Smooth muscle cell of the brain vasculature (primary cell): ENCODE data around the gene SIGLEC7.

Experiments
- DNase-seq: peaks from one replicate; pipeline ENCODE4 v3.0.0-alpha.2; 2012; ENCODE audit warnings: low read depth, low spot score

The SIGLEC7 gene

DNA sequence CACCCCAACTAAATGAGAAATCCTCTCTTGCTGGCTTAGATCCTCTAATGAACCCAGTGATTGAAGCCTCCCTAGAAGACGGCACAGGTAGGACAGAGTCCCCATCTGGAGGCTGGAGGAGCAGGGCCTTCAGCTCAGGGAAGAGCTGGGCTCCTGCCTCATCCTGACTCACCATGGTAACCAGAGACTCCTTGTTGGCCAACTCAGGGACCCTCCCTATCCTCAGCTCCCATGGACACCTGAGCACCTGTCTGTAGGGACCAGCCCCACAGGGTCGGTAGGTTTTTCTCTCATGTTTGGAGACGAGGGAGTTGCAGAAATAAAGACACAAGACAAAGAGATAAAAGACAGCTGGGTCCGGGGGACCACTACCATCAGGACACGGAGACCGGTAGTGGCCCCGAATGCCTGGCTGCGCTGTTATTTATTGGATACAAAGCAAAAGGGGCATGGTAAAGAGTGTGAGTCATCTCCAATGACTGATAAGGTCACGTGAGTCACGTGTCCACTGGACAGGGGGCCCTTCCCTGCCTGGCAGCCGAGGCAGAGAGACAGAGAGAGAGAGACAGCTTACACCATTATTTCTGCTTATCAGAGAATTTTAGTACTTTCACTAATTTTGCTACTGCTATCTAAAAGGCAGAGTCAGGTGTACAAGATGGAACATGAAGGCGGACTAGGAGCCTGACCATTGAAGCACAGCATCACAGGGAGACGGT lies 26.6 kb downstream of the SIGLEC7 start:
- DNase-seq, result no peak

DNA sequence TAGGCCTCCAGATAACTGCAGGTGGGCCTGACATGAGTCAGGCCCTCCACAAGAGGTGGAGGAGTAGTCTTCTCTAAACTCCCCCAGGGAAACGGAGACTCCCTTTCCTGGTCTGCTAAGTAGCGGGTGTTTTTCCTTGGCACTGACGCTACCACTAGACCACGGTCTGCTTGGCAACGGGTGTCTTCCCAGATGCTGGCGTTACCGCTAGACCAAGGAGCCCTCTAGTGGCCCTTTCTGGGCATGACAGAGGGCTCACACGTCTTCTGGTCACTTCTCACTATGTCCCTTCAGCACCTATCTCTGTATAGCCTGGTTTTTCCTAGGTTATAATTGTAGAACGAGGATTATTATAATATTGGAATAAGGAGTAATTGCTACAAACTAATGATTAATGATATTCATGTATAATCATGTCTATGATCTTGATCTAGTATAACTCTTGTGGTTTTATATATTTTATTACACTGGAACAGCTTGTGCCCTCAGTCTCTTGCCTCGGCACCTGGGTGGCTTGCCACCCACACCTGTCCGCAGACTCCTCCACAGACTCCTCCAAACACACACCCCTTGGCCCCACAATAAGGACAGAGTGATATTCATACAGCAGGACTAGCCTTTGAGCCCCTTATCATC lies 27.3 kb downstream of the SIGLEC7 start:
- peak; percentile 20 for DNase-seq

DNA sequence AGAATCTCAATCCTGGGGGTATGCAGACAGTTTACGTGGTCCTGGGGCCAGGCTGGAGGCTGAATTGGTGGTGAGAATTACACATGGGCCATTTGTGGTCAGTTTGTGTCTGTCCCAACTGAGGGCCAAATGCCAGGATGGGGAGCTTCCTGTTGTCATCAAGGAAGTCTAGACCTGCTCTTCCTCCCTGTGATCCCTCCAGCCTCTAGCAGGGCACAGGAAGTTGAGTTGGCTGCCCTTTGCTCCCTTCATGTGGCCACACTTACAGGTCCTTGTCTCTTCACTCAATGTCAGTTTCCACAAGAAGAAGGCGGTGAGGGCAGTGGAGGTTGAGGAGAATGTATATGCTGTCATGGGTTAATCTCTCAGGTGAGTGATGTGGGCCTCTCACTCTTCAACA lies 30.1 kb downstream of the SIGLEC7 start:
- no peak for DNase-seq

DNA sequence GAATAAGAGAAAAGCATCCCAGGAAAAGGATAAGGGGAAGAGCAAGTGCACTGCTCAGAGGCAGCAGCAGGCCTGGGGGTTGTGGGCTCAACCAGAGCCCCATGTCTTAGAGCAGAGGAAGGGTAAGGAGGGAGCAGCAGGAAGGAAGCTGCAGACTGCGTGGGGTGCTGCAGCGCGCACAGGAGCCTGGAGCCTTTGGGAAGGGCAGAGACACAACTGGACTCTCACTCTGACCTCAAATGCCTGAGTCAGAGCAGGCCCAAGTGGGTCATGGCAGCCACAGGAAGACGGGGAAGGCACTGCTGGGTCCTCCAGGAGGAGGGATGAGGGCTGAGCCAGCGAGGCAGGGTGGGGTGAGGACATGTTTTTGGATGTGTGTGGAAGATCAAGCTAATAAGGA lies 31.6 kb downstream of the SIGLEC7 start:
- DNase-seq, result no peak

DNA sequence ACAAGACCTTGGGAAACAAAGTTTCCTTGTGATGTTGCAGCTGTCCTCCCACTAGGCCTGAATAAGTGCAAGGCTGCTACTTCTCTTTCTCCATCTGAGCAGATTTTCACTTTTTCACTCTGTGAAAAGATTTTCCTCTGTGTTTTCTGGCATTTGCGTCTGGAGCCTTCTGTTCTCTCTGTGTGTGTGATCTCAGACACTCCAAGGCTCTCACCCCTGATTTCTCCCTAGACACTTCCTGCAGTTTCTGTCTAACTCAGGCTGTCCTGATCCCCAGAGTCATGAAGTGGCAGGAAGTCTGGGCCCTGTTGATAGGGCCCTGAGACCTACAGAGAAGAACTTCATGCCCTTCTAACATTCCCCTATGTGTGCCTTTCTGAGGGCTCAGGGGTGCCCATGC lies 37.2 kb downstream of the SIGLEC7 start:
- DNase-seq, result no peak

DNA sequence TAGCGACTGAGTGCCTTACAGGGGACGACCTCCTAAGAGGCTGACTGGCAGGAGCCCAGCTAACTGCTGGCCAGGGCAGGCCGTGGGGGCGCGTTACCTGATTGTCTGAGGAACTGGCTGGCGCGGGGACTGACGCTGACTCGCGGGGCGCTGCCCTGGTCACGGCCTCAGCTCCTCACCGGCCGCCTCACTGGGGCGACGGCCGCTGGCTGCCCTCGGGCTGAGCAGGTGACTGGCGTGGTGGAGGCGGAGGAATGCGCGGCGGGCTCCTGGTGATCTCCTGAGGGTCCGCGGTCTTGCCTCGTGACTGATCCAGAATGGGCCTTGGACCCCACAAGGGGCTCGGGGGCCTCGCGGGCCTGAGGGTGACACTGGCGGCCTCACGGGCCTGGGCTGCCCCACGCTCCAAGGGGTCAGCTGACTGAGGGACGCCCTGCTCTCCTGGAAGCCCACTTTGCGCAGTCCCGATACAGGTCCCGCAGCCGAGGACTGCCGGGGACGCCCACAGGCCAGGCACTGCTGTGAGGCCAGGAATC lies 39.3 kb downstream of the SIGLEC7 start:
- DNase-seq, result no peak

DNA sequence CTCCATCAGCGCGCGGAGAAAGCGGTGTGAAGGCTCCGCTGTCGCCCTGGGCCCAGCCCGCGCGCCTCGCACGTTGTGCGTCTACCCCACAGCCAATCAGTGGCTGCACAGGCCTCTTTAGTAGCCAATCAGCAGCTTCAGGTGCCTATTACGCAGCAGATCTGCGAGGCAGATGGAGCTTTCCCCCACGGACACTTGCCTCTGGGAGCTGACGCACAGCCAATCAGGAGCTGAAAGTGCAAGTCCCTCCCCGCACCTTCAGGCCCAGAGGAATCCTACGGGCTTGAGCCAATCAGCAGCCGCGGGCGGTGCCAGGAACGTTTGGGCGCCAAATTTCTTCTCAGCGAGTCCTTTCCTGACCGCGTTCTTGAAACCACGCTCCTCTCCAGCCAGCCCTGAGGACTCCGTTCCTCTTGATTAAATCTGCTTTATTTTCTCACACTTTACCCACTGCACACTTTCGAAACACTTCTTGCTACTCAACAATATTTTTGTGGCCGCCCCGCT lies 39.9 kb downstream of the SIGLEC7 start:
- DNase-seq, result no peak

DNA sequence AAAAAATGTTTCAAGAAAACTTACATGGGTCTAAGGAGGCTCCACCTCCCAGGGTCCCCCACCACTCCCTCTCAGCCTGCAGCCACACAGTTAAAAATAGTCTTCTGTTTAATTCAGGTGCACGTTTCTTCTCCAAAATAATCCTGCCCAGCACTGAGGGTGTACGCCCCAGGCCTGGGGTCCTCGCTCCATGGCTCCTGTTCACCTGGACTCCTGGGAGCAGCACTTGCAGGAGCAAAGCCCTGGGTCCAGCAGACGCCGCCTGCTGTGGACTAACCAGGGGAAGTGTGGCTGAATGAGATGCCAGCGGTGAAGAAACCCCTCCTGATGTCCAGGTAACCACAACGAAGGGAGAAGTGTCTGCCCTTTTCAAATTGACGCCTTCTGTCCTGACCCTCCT lies 41.5 kb downstream of the SIGLEC7 start:
- DNase-seq, result no peak

DNA sequence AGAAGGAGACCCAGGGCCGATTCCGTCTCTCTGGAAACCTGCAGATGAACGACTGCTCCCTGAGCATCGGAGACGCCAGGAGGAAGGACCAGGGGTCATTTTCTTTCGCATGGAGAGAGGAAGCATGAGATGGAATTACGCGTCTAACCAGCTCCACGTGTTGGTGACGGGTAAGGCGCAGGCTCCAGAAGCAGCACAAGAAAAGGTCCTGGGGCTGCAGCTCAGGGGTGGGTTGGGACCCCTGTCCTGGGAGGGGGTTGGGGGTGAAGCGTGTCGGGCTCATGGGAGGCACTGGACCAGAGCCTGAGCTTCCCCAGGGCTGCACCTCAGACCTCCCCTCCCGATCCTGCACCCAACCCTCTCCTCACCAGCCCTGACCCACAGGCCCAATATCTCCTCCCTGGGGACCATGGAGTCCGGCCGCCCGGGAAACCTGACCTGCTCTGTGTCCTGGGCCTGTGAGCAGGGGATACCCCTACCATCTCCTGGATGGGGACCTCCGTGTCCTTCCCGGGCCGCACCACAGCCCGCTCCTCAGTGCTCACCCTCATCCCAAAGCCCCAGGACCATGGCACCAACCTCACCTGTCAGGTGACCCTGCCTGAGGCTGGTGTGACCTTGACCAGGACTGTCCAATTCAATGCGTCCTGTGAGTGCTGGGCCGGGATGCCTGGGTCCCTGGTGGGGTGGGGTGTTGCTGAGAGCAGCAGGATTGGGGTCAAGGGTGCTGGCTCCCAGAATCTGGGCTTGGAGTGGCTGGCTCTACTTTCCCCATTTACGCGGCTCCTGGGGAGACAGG lies 43.2 kb downstream of the SIGLEC7 start:
- DNase-seq, result no peak

DNA sequence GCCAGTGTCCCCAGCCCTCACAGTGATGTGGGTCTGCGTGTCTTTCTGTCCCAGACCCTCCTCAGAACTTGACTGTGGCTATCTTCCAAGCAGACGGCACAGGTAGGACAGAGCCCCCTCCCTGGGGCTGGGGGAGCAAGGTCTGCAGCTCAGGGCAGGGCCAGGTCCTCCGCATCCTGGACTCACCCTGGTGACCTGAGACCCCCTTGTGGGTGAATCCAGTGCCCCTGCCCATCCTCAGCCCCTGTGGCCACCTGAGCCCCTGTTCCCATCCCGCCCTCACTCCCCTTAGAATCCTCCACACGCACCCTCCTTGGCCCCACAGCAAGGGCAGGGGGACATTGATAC lies 43.7 kb downstream of the SIGLEC7 start:
- DNase-seq, result no peak

DNA sequence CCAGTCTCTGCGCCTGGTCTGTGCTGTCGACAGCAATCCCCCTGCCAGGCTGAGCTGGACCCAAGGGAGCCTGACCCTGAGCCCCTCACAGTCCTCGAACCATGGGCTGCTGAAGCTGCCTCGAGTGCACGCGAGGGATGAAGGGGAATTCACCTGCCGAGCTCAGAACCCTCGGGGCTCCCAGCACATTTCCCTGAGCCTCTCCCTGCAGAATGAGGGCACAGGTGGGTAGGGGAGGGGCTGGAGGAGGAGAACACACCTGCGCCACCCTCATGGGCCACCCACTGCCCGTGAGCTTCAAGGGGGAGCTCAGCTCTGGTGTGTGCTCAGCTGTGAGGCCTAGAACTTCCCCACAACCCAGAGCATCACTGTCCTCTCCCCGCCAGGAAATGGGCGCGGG lies 44.2 kb downstream of the SIGLEC7 start:
- no peak for DNase-seq

DNA sequence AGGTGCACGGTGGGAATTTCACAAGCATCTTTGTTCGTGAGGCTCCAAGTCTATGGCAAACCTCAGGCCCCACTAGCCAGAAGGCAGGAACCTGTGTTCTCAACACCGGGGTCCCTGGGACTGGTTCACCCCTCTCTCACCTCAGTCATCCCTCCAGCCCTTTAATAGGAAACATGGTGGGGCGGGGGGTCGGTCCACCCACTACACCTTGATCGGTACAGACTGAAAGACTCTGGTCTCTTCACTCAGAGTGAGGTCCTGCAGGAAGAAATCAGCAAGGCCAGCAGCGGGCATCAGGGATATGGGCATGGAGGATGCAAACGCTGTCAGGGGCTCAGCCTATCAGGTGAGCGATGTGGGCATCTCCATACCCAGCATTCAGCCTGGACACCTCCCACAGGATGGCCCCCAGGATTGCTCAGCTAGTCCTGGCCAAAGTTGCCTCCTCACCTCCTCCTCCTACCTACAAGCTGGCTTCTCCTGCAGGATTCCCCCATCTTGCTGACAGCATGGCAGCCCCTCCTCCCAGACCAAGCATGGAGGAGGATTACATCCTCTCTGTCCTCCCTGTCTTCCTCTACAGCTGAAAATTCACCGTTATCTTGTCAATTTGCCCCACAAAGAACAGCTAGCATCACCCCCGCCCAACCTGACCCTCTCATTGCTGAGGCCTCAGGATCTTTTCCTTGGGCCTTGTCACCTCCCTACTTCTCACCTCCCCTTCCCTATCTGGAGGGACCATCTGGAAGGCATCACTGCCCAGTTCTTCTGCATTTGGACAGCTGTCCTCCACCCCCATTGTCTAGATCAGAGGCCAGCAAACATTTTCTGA lies 45.5 kb downstream of the SIGLEC7 start:
- DNase-seq, result no peak

DNA sequence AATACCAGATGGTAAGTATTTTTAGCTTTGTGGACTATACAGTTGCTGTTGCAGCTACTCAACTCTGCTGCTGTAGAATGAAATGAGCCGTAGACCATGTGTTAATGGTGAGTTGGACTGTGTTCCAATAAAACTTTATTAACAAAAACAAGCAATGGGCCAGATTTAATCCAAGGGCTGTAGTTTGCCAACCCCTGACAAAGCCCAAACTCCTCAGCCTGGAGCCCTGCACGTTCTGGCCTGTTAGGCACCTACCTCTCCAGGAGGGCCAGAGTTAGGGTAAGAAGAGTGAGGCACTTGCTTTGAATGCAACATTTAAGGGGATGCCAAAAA lies 46.1 kb downstream of the SIGLEC7 start:
- no peak for DNase-seq

DNA sequence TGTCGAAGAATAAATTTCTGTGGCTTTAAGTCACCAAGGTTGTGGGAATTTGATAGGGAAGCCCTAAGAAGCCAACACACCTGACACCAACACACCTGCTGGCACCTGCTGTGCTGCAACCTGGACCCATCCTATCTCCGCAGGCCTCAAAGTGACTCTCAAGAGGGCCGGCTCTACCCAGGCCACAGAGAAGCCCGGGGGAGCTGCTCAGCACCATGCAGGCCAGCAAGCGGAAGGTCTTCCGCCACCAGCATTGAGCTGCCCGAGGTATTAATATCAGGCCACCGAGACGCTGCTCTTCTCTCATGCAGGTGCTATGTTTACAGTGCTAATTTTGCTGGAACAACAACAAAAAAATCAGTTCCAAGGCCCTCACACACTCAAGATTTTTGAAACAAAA lies 50.6 kb downstream of the SIGLEC7 start:
- no peak for DNase-seq

DNA sequence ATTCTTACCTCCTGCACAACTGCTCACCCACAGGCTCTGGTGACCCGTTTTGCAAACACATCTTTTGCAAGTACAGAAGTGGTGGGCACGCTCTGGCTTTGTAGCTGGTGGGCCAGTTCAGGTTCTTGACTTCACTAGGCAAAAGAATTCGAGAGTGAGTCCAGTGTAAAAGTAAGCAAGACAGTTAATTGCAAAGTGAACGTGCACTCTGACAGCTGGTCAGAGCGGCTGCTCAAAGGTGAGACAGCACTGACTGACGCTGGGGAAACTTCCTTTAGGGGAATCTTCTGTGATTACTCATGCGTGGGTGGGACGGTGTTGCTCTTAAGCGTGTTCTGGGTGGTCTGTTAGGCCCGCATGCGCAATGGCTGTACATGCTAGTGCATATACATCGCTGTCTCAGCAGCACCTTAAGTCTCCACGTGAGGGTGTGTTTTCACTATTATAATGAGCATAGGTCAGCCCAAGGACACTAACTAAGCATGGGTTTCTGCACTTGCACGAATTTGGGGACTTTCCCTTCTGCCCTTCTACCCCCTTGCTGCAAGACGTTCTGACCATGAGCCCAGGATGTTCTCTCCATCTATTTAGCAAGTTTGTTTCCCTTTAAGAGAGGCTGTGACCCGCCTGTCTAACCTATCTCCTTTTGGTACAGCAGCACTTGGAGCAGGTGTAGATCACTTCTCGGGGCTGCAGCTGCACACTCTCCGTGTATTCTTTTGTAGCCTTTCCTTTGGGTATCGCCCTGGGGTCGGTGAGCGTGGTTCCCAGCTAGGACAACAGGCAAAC lies 52.6 kb downstream of the SIGLEC7 start:
- no peak for DNase-seq

DNA sequence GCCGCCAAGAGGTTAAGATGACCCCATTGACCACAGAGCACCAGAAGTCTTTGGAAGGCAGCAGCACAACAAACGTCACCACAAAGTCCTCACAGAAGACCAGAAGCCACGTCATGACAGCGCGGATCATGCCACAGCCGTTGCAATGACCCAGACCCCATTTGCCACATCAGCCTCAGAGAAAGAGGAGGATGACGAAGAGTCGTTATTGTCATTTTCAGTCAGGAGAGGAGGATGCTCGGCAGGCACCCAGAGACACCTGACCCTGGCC lies 53.1 kb downstream of the SIGLEC7 start:
- no peak for DNase-seq

DNA sequence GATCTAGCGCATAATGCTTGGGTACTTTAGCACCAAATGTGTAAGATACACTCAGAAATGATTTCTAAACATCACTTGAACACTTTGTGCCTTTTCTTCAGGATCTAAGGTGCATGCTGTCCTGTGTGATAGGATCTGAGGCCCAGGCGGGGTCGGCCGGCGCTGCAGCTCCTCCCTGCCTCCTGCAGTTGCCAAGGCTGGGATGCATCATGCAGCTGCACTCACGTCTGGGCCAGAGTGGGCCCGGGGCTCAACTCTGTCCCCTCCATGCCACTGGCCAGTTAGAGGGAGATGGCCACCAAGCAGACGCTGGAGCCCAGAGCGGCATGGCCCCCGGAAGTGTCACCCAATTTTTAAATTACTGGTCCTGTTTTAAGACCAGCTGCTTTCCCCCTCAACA lies 53.5 kb downstream of the SIGLEC7 start:
- DNase-seq, result no peak

DNA sequence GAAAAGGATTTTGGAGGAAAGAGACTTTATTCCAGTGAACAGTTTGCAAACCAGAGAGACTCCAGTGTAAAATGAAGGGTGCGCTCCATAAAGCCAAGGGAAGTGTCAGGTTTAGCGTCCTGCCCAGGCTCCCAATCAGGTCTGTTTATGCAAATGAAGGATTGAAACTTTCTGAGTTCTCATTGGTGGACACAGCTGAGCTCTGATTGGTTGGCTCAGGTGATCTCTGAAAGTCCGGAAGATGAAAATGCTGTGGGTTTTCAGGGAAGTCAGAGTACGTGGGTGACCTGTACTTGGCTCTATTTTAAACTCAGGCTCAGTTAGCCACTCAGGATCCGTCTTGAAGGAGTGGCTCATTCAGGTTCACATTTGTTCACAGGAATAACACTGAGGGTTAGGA lies 54.1 kb downstream of the SIGLEC7 start:
- no peak for DNase-seq

DNA sequence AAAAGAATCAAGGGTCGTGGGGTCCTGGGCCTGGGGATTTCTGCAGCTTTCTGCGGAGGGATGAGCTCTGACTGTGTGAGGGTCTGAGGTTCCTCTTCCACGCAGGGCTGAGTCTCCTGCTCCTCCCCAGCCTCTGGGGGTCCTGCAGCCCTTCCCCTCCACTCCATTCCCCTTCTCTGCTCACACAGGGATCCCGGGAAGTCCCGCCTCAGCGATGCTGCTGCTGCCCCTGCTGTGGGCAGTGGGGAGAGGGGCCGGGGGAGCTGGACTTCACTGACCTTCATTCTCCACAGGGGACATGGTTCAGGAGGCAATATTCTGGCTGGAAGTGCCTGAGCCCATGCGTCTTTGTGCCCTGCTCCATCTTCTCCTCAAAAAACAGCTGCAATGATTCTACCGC lies 56.5 kb downstream of the SIGLEC7 start:
- DNase-seq, result no peak

DNA sequence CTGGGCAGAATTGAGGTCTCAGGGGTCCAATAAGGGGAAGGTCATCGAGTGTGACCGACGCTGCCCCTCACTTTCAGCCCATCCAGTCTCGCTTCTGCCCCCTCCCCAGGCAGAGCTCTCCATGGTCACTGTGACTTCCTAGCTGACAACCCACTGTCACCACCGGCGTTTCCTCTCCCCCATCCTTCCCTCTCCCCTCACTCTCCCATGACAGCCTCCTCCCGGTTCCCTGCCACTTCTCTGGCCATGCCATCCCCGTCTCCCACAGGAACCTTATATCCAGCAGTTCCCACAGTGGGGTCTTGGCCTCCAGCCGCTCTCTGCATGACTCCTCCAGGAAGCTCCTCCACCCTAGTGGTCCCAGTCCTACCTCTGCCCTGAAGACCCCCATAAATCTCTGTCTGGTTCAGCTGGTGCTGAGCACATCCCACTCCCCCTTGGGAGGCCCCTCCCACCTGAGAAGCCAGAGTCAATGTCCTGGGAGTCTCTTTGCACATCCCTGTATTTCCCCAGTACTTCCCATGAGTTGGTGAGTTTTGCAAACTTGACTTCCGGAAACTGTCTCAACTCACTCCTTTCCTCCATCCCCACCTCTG lies 58.1 kb downstream of the SIGLEC7 start:
- no peak for DNase-seq

DNA sequence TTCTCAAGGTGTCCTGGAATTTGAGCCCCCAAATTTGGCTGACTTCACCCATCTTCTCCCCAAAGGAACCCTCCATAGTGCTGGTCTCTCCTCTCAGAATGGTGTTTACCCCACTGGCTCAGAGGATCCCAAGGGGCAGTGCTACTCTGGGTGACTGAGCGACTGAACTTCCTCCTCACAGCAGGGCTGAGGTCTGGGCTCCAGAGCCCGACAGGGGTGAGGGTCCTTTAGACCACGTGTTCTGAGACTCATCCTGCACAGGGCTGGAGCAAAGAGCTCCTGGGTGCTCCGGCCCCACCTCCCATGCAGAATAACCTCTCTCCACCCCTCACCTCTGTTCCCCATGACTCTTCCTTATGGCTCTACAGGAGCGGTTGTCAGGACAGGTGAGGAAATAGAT lies 59.6 kb downstream of the SIGLEC7 start:
- no peak for DNase-seq
